Keratinocyte (primary cell): Measurements from ENCODE around the gene TEDC2. TPM values are rescaled to one million over a fixed set of nuclear protein-coding genes. Genes with fewer than 3 reads are reported as not detected.

Experiments used
- DNase-seq: peaks from one replicate; pipeline ENCODE4 v3.0.0-alpha.2; 2011; ENCODE audit warnings: low read depth, missing footprints, low spot score
- FAIRE-seq: peaks from 2 replicates; lab custom pipeline; 2011; peaks lifted over from hg19 to GRCh38; lab: Jason Lieb, UNC
- H2AFZ ChIP-seq: 2 replicates; pipeline ENCODE4 v1.6.0; 2012; ENCODE audit warnings: low read length, control low read depth, inconsistent platforms; ENCODE audit not compliant: control insufficient read depth
- H3K27ac ChIP-seq: 2 replicates; pipeline ENCODE4 v1.5.1; 2011; ENCODE audit warnings: low read length; ENCODE audit not compliant: control insufficient read depth, insufficient read depth
- H3K27me3 ChIP-seq: 3 replicates; pipeline ENCODE4 v1.6.0; 2011; ENCODE audit warnings: low read length; ENCODE audit not compliant: control insufficient read depth, insufficient read depth; ENCODE audit errors: extremely low read depth
- H3K36me3 ChIP-seq, 2 experiments: 2 replicates in 1 of 2; 3 replicates in 1 of 2; pipeline ENCODE4 v1.5.1; 2011; ENCODE audit warnings: low read length in 2 of 2, mild to moderate bottlenecking in 1 of 2; ENCODE audit not compliant: control insufficient read depth in 2 of 2, insufficient read depth in 2 of 2; ENCODE audit errors: extremely low read depth in 1 of 2
- H3K4me1 ChIP-seq: 3 replicates; pipeline ENCODE4 v1.5.1; 2011; ENCODE audit warnings: low read length; ENCODE audit not compliant: control insufficient read depth, insufficient read depth; ENCODE audit errors: extremely low read depth
- H3K4me2 ChIP-seq: 3 replicates; pipeline ENCODE4 v1.6.0; 2011; ENCODE audit warnings: low read depth, low read length; ENCODE audit not compliant: control insufficient read depth, insufficient read depth; ENCODE audit errors: extremely low read depth
- H3K4me3 ChIP-seq, 3 experiments: fragments of 200-600 bp in 1 of 3; sonication (generic) in 1 of 3; 2 replicates in 2 of 3; 3 replicates in 1 of 3; pipeline ENCODE4 v1.5.1; 2011 to 2016; ENCODE audit warnings: low read length in 3 of 3, mild to moderate bottlenecking in 3 of 3, control low read depth in 2 of 3, inconsistent platforms in 1 of 3, low read depth in 1 of 3, mixed read lengths in 1 of 3, mixed run types in 1 of 3, moderate library complexity in 1 of 3; ENCODE audit not compliant: control insufficient read depth in 2 of 3, insufficient read depth in 2 of 3; ENCODE audit errors: extremely low read depth in 1 of 3
- H3K79me2 ChIP-seq: 2 replicates; pipeline ENCODE4 v1.6.0; 2012; ENCODE audit warnings: low read length; ENCODE audit not compliant: control insufficient read depth, insufficient read depth
- H3K9ac ChIP-seq: 3 replicates; pipeline ENCODE4 v1.6.0; 2011; ENCODE audit warnings: low read length; ENCODE audit not compliant: control insufficient read depth, insufficient read depth; ENCODE audit errors: extremely low read depth
- H3K9me1 ChIP-seq: 3 replicates; pipeline ENCODE4 v1.6.0; 2011; ENCODE audit warnings: low read length; ENCODE audit not compliant: control insufficient read depth, insufficient read depth; ENCODE audit errors: extremely low read depth
- H3K9me3 ChIP-seq: 2 replicates; pipeline ENCODE4 v1.5.1; 2012; ENCODE audit warnings: low read depth, low read length; ENCODE audit not compliant: control insufficient read depth
- H4K20me1 ChIP-seq: 3 replicates; pipeline ENCODE4 v1.6.0; 2011; ENCODE audit warnings: low read length; ENCODE audit not compliant: control insufficient read depth, insufficient read depth; ENCODE audit errors: extremely low read depth
- CTCF ChIP-seq, 3 experiments: IDR thresholded peaks in 1 of 3; conservative IDR thresholded peaks in 1 of 3; optimal IDR thresholded peaks in 1 of 3; 2 replicates in 2 of 3; 3 replicates in 1 of 3; pipeline versions ENCODE3 to v1.5.1; 2011; ENCODE audit warnings: low read length in 3 of 3, mild to moderate bottlenecking in 3 of 3, moderate library complexity in 2 of 3, control low read depth in 1 of 3, inconsistent platforms in 1 of 3; ENCODE audit not compliant: insufficient read depth in 2 of 3; ENCODE audit errors: extremely low read depth in 1 of 3
- EZH2 ChIP-seq: IDR thresholded peaks from one replicate; pipeline ENCODE4 v1.6.1; 2012; ENCODE audit warnings: inconsistent platforms, mild to moderate bottlenecking, low read length, moderate library complexity
- dilution Hi-C: fragments of 300-500 bp; cut with MboI; formaldehyde crosslinking; loops from one replicate; pipeline ENCODE4 v1.7.0; 2020; ENCODE audit warnings: low sequenced_read_pairs; ENCODE audit not compliant: extremely low pct_ligation_motif_present
- polyA plus RNA-seq, 5 experiments: library from polyadenylated mRNA; depleted of rRNA in 3 of 5; stranded (reverse) in 3 of 5; stranded (forward) in 1 of 5; unstranded in 1 of 5; fragments of >200 nt; gene quantifications; 1 replicate in 1 of 5; 2 replicates in 3 of 5; 3 replicates in 1 of 5; pipeline versions ENCODE4 v1.2.1 to v1.2.3, GENCODE V29; 2011 to 2012; ENCODE audit warnings: missing spikeins in 2 of 5, low read depth in 1 of 5, low replicate concordance in 1 of 5

TEDC2 gene
- polyA plus RNA-seq, 1 donor (not counting 4 experiments of a cell fraction or from before 2014, with no cell fraction given) = 2.7 TPM

GRCh38 chr16:2505695-2506094, 45.8 kb downstream of the TEDC2 start:
- no peaks in the 10 kb centered on the region for H3K27me3 ChIP-seq
- no peak overlapping the region for H3K27ac ChIP-seq
- H2AFZ ChIP-seq = no peak overlapping the region
- TF ChIP-seq CTCF (optimal IDR thresholded peaks at IDR 0.05 in 1 of 3, IDR thresholded peaks at IDR 0.05 in 1 of 3, conservative IDR thresholded peaks at IDR 0.05 in 1 of 3; ENCODE audit: extremely low read depth in 1 of 3, insufficient read depth in 2 of 3, low read length in 3 of 3) (no peak), EZH2 (no peak)
- FAIRE-seq (no peak), DNase-seq (no peak)
- no peaks in the 10 kb centered on the region for H3K4me1 ChIP-seq
- no peak overlapping the region for H3K4me3 ChIP-seq
- H3K4me2 ChIP-seq = no peak overlapping the region
- H3K9me1 ChIP-seq = no peaks in the 10 kb centered on the region
- H3K79me2 ChIP-seq = no peaks in the 10 kb centered on the region
- H3K36me3 ChIP-seq = no peaks in the 10 kb centered on the region
- no peaks in the 10 kb centered on the region for H3K9me3 ChIP-seq
- dilution Hi-C loops = no loop called here
- H4K20me1 ChIP-seq = peaks cover 3% of the 10 kb centered on the region
- H3K9ac ChIP-seq = no peak overlapping the region

GRCh38 chr16:2507052-2507659, 47.2 kb downstream of the TEDC2 start:
- dilution Hi-C loops = no loop called here
- no peaks in the 10 kb centered on the region for H3K36me3 ChIP-seq
- DNase-seq (no peak), FAIRE-seq (no peak)
- H2AFZ ChIP-seq = no peak overlapping the region
- no peak overlapping the region for H3K4me3 ChIP-seq
- H3K9me1 ChIP-seq = no peaks in the 10 kb centered on the region
- no peak for TF ChIP-seq EZH2
- TF ChIP-seq CTCF (optimal IDR thresholded peaks at IDR 0.05 in 1 of 3, IDR thresholded peaks at IDR 0.05 in 1 of 3, conservative IDR thresholded peaks at IDR 0.05 in 1 of 3; ENCODE audit: extremely low read depth in 1 of 3, insufficient read depth in 2 of 3, low read length in 3 of 3) = no peak
- no peaks in the 10 kb centered on the region for H3K79me2 ChIP-seq
- H3K9ac ChIP-seq = no peak overlapping the region
- no peaks in the 10 kb centered on the region for H4K20me1 ChIP-seq
- no peak overlapping the region for H3K27ac ChIP-seq
- no peaks in the 10 kb centered on the region for H3K9me3 ChIP-seq
- H3K4me1 ChIP-seq = no peaks in the 10 kb centered on the region
- H3K27me3 ChIP-seq = no peaks in the 10 kb centered on the region
- no peak overlapping the region for H3K4me2 ChIP-seq
